ENCODE measurements around the gene LRRC8E. TPM values are rescaled to one million over a fixed set of nuclear protein-coding genes. Genes with fewer than 3 reads are reported as not detected.

LRRC8E gene
- total and polyA plus RNA-seq, 2 of the 8 experiments (the other 6 are each of a cell fraction or from before 2014, with no cell fraction given): 2.7 to 2.9 TPM

DNA sequence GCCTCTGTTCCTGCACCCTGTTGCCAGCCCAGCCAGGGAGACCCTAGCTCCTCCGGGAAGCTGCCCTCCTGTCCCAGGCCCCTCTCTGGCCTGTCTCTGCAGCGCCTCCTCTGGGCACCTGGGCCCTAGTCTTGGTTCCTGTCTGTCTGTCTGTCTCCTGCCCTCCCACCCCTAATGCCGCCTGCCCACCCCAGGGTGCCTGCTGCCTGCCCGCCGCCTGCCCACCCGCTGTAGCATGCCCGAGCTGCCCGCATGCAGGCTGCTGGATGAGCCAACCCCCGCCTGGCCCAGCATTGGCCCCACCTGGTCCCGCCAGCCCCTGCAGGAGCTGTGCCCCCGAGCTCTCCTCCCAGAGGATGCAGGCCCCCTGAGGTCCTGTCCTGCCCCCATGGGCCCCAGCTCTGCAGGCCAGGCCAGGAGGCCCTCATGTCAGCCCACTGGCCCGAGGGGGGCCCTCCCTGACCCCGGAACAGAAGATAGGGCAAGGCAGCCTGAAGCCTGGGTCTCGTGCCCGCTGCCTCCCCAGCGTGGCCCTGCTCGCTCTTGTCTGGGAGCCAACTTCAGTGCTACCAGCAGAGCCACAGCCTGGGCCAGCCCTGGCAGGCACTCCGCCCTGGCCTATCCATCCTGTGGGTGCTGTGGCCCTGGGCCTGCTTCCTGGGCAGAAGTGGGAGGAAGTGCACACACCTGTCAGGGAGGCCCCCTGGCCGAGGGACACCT, 20.6 kb downstream of the LRRC8E start:
- Histone ChIP-seq H2BK12ac (ENCODE audit: low read depth, low read length) (no peak overlapping the region), H2BK15ac (ENCODE audit: low read length) (no peak overlapping the region), H4K8ac (ENCODE audit: extremely low read depth, insufficient read depth, low read length) (no peak overlapping the region), H2AK5ac (ENCODE audit: low read depth, low read length) (no peak overlapping the region), H3K4me1 (replicated peaks in 1 of 4; ENCODE audit: control insufficient read depth in 3 of 4, insufficient read depth in 4 of 4, low read length in 3 of 4) (peaks cover 0 to 5% (median 4%) of the 10 kb centered on the region in 4 experiments; a peak in 5 of 7 replicates), H4K20me1 (replicated peaks in 1 of 2; ENCODE audit: control insufficient read depth in 1 of 2, insufficient read depth in 2 of 2, low read length in 2 of 2) (peaks cover 5 to 19% of the 10 kb centered on the region in 2 experiments), H3K79me1 (ENCODE audit: low read depth, low read length) (peaks cover 11% of the 10 kb centered on the region), H2BK120ac (replicated peaks; ENCODE audit: low read depth, low read length) (no peak overlapping the region), H3K9me3 (ENCODE audit: insufficient read depth in 2 of 2, low read depth in 1 of 2, low read length in 1 of 2) (no peaks in the 10 kb centered on the region), H3K27ac (ENCODE audit: low read depth, low read length) (no peak overlapping the region), H3K18ac (ENCODE audit: extremely low read depth, low read length) (no peak overlapping the region), H3K4me2 (ENCODE audit: insufficient read depth in 1 of 2, low read depth in 2 of 2, low read length in 2 of 2) (no peak overlapping the region), H3K4me3 (ENCODE audit: extremely low read depth in 1 of 4, insufficient read depth in 2 of 4, low read depth in 3 of 4, low read length in 4 of 4) (no peak overlapping the region), H3K56ac (replicated peaks; ENCODE audit: insufficient read length, low read depth, low read length) (no peak overlapping the region), H4K91ac (replicated peaks; ENCODE audit: insufficient read length, low read length) (no peak overlapping the region), H4K5ac (ENCODE audit: insufficient read length, low read depth, low read length) (no peak overlapping the region), H3K79me2 (ENCODE audit: control insufficient read depth in 1 of 2, insufficient read depth in 2 of 2, low read length in 2 of 2) (peaks cover 0 to 22% of the 10 kb centered on the region in 2 experiments; a peak in 2 of 4 replicates), H3K9ac (replicated peaks in 1 of 4; ENCODE audit: extremely low read depth in 1 of 4, low read depth in 3 of 4, low read length in 3 of 4) (no peak overlapping the region), H3K23ac (ENCODE audit: insufficient read length) (no peak overlapping the region), H2BK20ac (ENCODE audit: low read length) (no peak overlapping the region), H3K27me3 (replicated peaks in 1 of 4; ENCODE audit: control insufficient read depth in 3 of 4, extremely low read depth in 1 of 4, insufficient read depth in 3 of 4, low read length in 3 of 4) (peaks cover 0 to 1% (median 0%) of the 10 kb centered on the region in 4 experiments; a peak in 1 of 7 replicates), H2AFZ (ENCODE audit: low read length) (no peak overlapping the region), H3K36me3 (ENCODE audit: control insufficient read depth in 2 of 4, insufficient read depth in 4 of 4, low read length in 3 of 4) (peaks cover 5 to 30% (median 16%) of the 10 kb centered on the region in 4 experiments; a peak in 5 of 8 replicates), H3K14ac (ENCODE audit: insufficient read length) (no peak overlapping the region), H2BK5ac (ENCODE audit: low read depth, low read length) (no peak overlapping the region), H3K23me2 (ENCODE audit: low read depth, low read length) (peaks cover 5% of the 10 kb centered on the region; the same call in 1 of the 2 replicates), H3K4ac (replicated peaks; ENCODE audit: insufficient read length, low read depth, low read length) (no peak overlapping the region)
- TF ChIP-seq SP1 (IDR thresholded peaks at IDR 0.05; ENCODE audit: low read depth, low read length): no peak
- TF ChIP-seq RAD21 (IDR thresholded peaks at IDR 0.05 in 1 of 2, conservative IDR thresholded peaks at IDR 0.05 in 1 of 2; ENCODE audit: low read depth in 2 of 2, low read length in 2 of 2): 0 out of 4 replicates have a peak, but pooled peaks of 1 of the 2 experiments have one; percentile 12
- TF ChIP-seq SUZ12 (IDR thresholded peaks at IDR 0.05; ENCODE audit: low read length): no peak
- TF ChIP-seq, protein P1, sequence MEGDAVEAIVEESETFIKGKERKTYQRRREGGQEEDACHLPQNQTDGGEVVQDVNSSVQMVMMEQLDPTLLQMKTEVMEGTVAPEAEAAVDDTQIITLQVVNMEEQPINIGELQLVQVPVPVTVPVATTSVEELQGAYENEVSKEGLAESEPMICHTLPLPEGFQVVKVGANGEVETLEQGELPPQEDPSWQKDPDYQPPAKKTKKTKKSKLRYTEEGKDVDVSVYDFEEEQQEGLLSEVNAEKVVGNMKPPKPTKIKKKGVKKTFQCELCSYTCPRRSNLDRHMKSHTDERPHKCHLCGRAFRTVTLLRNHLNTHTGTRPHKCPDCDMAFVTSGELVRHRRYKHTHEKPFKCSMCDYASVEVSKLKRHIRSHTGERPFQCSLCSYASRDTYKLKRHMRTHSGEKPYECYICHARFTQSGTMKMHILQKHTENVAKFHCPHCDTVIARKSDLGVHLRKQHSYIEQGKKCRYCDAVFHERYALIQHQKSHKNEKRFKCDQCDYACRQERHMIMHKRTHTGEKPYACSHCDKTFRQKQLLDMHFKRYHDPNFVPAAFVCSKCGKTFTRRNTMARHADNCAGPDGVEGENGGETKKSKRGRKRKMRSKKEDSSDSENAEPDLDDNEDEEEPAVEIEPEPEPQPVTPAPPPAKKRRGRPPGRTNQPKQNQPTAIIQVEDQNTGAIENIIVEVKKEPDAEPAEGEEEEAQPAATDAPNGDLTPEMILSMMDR (IDR thresholded peaks at IDR 0.05; ENCODE audit: control extremely low read depth in 1 of 3, insufficient read depth in 1 of 3, low read depth in 1 of 3, low read length in 3 of 3): peak; percentile 30 to 44 (median 32)
- FAIRE-seq (no peak), DNase-seq (ENCODE audit: low read depth in 1 of 2, low spot score in 2 of 2) (no peak)
- 87% methylated on average over 16 of the region's 19 CpGs; no CpG with 5 or more reads in 1 of the 2 experiments for WGBS, 2 experiments (ENCODE audit: extremely low coverage in 1 of 2, insufficient coverage in 1 of 2, insufficient read length in 1 of 2, insufficient replicate concordance in 2 of 2, low coverage in 1 of 2, low lambda C conversion rate in 2 of 2, missing lambda C conversion rate in 1 of 2)
- CTCF ChIA-PET (ENCODE audit: partially characterized antibody): interaction anchor here (0.8 to 1.8 kb wide), 12 partner anchors 8 to 185 kb away, joined by 3 to 12 read pairs (median 4); no protein-coding TSS in a partner anchor
- POLR2A ChIA-PET (ENCODE audit: partially characterized antibody): interaction anchor here (1.0 to 2.3 kb wide), 8 partner anchors 8 to 51 kb away, joined by 4 to 12 read pairs (median 6); partner anchors contain the start of gene TIMM44

Measured in H1 (cell line).